BE2C (cell line): ENCODE data around the gene AFF1.
A peak's percentile ranks its signal among the peaks of the same experiment; 100 is the strongest.

Experiments used
- DNase-seq: peaks from one replicate; pipeline ENCODE4 v3.0.0-alpha.2; 2020
- H3K27me3 ChIP-seq: fragments of 250-450 bp; sonication (Bioruptor Pico); 2 replicates; pipeline ENCODE4 v1.5.1; 2020; ENCODE audit warnings: mild to moderate bottlenecking
- H3K36me3 ChIP-seq: fragments of 250-450 bp; sonication (Bioruptor Pico); 2 replicates; pipeline ENCODE4 v1.5.1; 2020; ENCODE audit warnings: mild to moderate bottlenecking
- H3K4me1 ChIP-seq: fragments of 250-450 bp; sonication (Bioruptor Pico); 2 replicates; pipeline ENCODE4 v1.5.1; 2020
- H3K4me3 ChIP-seq: 2 replicates; pipeline ENCODE4 v1.5.1; 2011; ENCODE audit warnings: low read depth, low read length
- H3K9me3 ChIP-seq: fragments of 250-450 bp; sonication (Bioruptor Pico); 2 replicates; pipeline ENCODE4 v1.5.1; 2020
- TF ChIP-seq, protein P1 (sequence below): IDR thresholded peaks from 2 replicates; pipeline ENCODE4 v1.5.1; 2012; ENCODE audit warnings: mild to moderate bottlenecking, low read depth, low read length

The AFF1 gene

GRCh38 chr4:86928400-86929255 lies 6.2 kb upstream of the AFF1 start:
- no peak for DNase-seq
- Histone ChIP-seq H3K9me3 (no peaks in the 10 kb centered on the region), H3K4me1 (no peaks in the 10 kb centered on the region), H3K36me3 (no peaks in the 10 kb centered on the region), H3K27me3 (no peaks in the 10 kb centered on the region), H3K4me3 (no peak overlapping the region)
- TF ChIP-seq, protein P1, sequence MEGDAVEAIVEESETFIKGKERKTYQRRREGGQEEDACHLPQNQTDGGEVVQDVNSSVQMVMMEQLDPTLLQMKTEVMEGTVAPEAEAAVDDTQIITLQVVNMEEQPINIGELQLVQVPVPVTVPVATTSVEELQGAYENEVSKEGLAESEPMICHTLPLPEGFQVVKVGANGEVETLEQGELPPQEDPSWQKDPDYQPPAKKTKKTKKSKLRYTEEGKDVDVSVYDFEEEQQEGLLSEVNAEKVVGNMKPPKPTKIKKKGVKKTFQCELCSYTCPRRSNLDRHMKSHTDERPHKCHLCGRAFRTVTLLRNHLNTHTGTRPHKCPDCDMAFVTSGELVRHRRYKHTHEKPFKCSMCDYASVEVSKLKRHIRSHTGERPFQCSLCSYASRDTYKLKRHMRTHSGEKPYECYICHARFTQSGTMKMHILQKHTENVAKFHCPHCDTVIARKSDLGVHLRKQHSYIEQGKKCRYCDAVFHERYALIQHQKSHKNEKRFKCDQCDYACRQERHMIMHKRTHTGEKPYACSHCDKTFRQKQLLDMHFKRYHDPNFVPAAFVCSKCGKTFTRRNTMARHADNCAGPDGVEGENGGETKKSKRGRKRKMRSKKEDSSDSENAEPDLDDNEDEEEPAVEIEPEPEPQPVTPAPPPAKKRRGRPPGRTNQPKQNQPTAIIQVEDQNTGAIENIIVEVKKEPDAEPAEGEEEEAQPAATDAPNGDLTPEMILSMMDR: no peak

GRCh38 chr4:86934147-86934770 lies 552 bp upstream of the AFF1 start:
- no peak for DNase-seq
- Histone ChIP-seq H3K36me3 (no peaks in the 10 kb centered on the region), H3K27me3 (no peaks in the 10 kb centered on the region), H3K9me3 (no peaks in the 10 kb centered on the region), H3K4me3 (peak overlapping the region; percentile 68), H3K4me1 (no peaks in the 10 kb centered on the region)
- TF ChIP-seq, protein P1: no peak

DNA sequence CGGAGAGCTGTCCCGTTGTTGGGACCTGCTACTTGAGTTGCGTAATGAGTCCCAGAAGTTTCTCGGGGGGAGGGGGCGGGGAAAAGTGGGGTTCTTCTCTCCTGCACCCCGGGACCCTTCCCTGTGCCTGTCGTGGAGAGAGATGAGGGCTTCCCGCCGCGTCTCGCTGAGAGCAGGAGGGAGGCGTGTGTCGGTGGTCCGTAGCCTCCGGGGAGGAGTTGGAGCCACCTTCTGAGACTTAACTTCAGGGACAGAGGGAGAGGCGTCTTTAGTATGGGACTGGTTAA lies 698 bp downstream of the AFF1 start:
- no peaks in the 10 kb centered on the region for H3K27me3 ChIP-seq
- H3K4me3 ChIP-seq: peak overlapping the region; percentile 68
- TF ChIP-seq, protein P1: no peak
- H3K4me1 ChIP-seq: 0 out of 2 replicates have a peak, but pooled peaks cover 2% of the 10 kb centered on the region
- H3K9me3 ChIP-seq: no peaks in the 10 kb centered on the region
- H3K36me3 ChIP-seq: no peaks in the 10 kb centered on the region
- DNase-seq: peak; percentile 19

- no peak for DNase-seq
- H3K4me3 ChIP-seq: peak overlapping the region; percentile 68
- 0 out of 2 replicates have a peak, but pooled peaks cover 2% of the 10 kb centered on the region for H3K4me1 ChIP-seq
- H3K36me3 ChIP-seq: no peaks in the 10 kb centered on the region
- H3K27me3 ChIP-seq: no peaks in the 10 kb centered on the region
- no peaks in the 10 kb centered on the region for H3K9me3 ChIP-seq
- TF ChIP-seq, protein P1: no peak
These were observed 1.3 kb downstream of the AFF1 start for GRCh38 chr4:86935853-86936733.

DNA sequence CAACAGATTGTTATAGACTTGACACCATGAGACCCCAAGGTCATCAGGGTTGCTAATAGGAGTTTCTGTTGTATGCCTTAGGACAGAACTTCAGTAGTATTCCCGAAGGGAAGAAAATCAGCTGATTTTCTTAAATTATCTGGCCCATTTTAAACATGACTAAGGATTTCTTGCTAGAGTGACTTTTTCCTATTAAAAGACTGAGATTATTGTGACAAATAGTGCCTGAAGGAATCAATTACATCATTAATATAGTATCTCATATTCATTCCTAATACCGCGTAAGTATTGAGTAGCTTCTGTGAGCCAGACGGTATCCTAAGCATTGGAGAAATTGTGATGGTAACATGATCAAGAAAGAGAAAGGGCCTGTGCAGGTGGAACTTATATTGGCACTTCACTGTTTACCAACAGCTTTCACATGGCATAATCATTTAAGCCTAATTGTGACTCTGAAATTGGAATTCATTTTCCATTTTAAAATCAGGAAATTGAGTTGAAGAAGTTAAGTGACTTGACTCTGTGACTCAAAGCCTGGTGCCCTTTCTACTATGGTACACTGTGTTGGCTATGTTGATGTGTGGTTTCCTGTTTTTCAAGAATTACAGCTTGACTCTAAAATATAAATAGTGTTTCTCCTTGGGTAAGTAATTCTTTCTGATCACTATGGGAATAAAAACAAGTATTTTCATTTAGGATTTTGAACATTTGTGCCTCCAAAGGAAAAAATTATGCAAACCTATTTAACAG lies 4.1 kb downstream of the AFF1 start:
- no peaks in the 10 kb centered on the region for H3K36me3 ChIP-seq
- TF ChIP-seq, protein P1: no peak
- no peaks in the 10 kb centered on the region for H3K9me3 ChIP-seq
- H3K4me3 ChIP-seq: no peak overlapping the region
- peaks cover 6% of the 10 kb centered on the region; the same call in 1 of the 2 replicates for H3K4me1 ChIP-seq
- H3K27me3 ChIP-seq: no peaks in the 10 kb centered on the region
- DNase-seq: no peak
